GM21529 (cell line): ENCODE measurements around the gene CD6.
A peak's percentile ranks its signal among the peaks of the same experiment; 100 is the strongest.

Source experiments
- ATAC-seq: cut with Tn5 transposase; IDR thresholded peaks from one replicate; pipeline ENCODE4 v1.9.1; 2021; ENCODE audit not compliant: unreplicated experiment

CD6 gene

GRCh38 chr11:60971520-60971919 is at the start of gene CD6:
TSS of gene CD6 (plus strand) at chr11:60971680. CDS start at chr11:60971866, 186 bp downstream.
- ATAC-seq: no peak

GRCh38 chr11:60921777-60922335 is 49.6 kb upstream of the CD6 start:
- no peak for ATAC-seq

GRCh38 chr11:60922906-60923305 is 48.6 kb upstream of the CD6 start:
- no peak for ATAC-seq

GRCh38 chr11:60923326-60923725 is 48.2 kb upstream of the CD6 start:
- no peak for ATAC-seq

GRCh38 chr11:60923800-60924109 is 47.7 kb upstream of the CD6 start:
- no peak for ATAC-seq

- peak; percentile 52 for ATAC-seq
Measured at GRCh38 chr11:60924110-60924905, 47.2 kb upstream of the CD6 start, which contains the start of gene TMEM132A. TSS of gene TMEM132A (plus strand) at chr11:60924460. CDS start at chr11:60924634, 174 bp downstream.

GRCh38 chr11:60924906-60925853 is 46.3 kb upstream of the CD6 start:
- ATAC-seq: peak; percentile 18

- no peak for ATAC-seq
Measured at GRCh38 chr11:60925868-60926267, 45.6 kb upstream of the CD6 start.

GRCh38 chr11:60926500-60926899 is 45.0 kb upstream of the CD6 start:
- no peak for ATAC-seq

- ATAC-seq: no peak
Measured at GRCh38 chr11:60927061-60927592, 44.4 kb upstream of the CD6 start.

- no peak for ATAC-seq
Measured at GRCh38 chr11:60927600-60927999, 43.9 kb upstream of the CD6 start.

GRCh38 chr11:60928563-60929001 is 42.9 kb upstream of the CD6 start:
- no peak for ATAC-seq

GRCh38 chr11:60929764-60930163 is 41.7 kb upstream of the CD6 start:
- no peak for ATAC-seq

GRCh38 chr11:60930394-60930793 is 41.1 kb upstream of the CD6 start:
- ATAC-seq: no peak

GRCh38 chr11:60931917-60932316 is 39.6 kb upstream of the CD6 start:
- ATAC-seq: no peak

- no peak for ATAC-seq
Measured at GRCh38 chr11:60932605-60933356, 38.7 kb upstream of the CD6 start.

GRCh38 chr11:60933416-60934123 is 37.9 kb upstream of the CD6 start:
- ATAC-seq: no peak

GRCh38 chr11:60934124-60934789 is 37.2 kb upstream of the CD6 start:
- no peak for ATAC-seq
